COR-L47 (cell line): ENCODE measurements around the gene TMEM98.
"Not testable (repeated sequence)": the region's sequence is repeated elsewhere in the genome, so short reads cannot be mapped to it uniquely, and the experiment has no call there.

Source experiments
- DNase-seq: peaks from one replicate; lab custom pipeline; 2025; lab: John Stamatoyannopoulos, UW

The TMEM98 gene, protein sequence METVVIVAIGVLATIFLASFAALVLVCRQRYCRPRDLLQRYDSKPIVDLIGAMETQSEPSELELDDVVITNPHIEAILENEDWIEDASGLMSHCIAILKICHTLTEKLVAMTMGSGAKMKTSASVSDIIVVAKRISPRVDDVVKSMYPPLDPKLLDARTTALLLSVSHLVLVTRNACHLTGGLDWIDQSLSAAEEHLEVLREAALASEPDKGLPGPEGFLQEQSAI

DNA sequence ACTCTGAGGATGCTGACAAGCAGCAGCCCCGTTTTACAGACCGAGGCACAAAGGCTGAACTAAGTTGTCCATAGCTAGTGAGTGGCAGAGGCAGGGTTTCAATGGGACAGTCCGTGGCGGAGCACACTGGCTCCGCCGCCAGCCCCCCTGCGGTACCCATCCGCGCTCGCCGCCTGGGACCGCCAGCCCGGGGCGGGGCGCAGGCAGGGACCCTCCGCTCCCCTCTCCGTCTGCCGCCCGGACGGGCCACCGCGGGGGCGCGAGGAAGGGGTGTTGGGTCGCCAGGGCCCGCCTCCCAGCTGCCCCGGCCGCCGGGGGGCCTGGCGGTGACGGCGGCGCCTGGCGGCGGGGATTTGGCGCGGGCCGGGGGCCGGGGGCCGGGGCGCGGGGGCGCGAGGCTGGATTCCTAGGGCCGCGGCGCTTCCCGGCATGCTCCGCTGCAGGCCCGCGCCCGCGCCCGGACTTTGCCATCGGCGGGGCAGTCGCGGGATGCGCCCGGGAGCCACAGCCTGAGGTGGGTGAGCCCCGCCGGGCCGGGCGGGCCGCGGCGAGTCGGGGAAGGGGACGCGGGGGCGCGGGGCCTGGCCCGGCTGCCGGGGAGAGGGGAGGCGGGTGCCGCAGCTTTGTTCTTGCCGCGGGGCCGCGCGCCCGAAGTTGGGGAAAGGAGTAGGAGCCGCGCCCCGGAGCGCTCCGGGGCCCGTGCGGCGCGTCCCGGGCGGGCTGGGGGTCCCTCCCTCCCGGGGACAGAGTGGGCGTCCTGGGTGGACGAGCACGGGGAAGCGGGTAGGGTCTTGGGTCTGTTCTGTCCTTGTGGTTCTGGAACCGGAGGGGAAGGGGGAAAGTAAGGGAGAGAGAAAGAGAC, at the start of gene TMEM98:
TSS of gene TMEM98 (plus strand) at position 430 of the 862 bp plus-strand sequence. CDS start 3,376 bp downstream, outside the sequence.
- DNase-seq, result no peak

DNA sequence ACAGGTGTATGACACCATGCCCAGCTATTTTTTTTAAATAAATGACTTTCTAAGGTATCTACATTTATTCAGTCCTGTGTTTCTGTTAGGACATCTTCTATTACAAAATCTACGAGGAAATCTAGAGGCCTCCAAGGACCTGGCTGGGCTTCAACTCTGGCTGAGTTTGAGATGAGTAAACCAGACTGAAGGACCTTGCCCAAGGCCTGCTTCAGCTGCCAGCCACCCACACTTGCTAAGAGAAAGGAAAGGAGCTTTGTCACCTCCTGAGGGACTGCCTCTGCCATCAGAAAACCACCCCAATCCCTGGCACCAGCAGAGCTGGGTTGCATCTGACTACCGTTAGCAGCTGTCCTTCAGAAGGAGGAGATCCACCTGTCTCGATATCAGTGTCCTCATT, 49.7 kb upstream of the TMEM98 start:
- DNase-seq, result no peak

DNA sequence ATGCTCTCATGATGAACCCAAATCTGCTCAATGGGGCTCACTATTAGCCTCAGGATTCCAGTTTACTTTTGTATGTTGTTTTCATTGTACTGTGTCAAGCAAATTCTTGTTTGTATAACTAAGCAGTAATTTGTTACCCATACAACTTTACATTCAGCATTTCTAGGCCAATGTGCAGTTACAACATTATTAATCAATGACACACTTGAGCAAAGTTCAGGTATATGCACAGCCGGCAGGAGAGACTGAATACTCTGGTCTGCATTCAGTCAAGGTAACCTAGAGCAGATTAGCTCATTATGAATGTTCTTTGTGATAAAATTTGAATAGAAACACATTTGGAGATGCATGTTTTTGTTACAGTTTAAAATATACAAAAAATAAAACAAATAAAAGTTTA, 48.8 kb upstream of the TMEM98 start:
- no peak for DNase-seq

DNA sequence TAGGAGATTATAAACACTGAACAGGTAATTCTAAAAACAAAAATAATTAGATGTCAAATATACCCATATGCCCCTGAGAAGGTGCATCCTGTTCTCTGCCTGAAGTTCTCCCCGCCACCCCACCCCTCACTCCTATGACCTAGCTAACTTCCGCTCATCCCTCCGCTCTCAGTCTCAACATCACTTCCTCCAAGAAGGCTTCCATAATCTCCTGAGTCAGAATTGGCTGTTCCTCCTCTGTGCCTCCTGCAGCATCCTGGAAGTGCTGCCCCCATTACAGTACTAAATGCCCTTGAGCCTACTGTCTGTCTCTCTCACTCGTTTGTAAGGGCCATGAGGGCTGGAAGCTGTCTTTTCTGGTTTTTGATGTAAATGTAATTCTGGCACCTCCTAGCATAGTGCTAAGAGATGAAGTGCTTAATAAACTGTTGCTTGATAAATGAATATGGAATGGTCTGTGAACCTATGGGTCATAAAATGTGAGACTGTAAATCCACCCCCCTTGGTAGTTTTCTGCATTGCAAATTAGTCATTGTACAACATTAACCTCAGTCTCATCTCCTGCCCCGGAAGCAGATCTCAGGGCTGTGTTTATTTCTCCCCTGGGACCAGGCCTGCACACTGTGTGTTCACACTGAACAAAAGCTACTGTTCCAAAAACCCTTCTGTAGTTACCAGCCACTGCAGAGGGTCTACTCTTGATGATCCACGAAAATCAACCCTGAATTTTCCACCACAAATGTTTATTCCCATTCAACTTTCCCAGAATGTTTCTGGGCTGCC, 47.1 kb upstream of the TMEM98 start:
- DNase-seq, result no peak

DNA sequence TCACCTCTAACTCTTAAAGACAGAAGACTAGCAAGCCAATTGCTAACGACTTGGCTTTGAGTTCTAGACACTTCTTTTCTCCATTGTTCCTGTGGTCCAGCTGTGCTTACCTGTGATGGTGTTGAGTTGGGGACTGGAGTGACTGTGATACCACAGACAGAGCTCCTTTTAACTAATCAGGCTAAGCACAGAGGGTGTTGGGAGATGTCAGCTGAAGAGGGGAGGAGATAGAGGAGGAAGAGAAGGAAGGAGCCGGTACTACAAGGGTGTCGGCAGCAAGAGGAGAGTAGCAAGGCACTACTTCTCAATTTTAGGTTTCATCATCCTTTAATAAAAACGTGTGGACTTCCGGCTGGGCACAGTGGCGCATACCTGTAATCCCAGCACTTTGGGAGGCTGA, 45.9 kb upstream of the TMEM98 start:
- no peak for DNase-seq

DNA sequence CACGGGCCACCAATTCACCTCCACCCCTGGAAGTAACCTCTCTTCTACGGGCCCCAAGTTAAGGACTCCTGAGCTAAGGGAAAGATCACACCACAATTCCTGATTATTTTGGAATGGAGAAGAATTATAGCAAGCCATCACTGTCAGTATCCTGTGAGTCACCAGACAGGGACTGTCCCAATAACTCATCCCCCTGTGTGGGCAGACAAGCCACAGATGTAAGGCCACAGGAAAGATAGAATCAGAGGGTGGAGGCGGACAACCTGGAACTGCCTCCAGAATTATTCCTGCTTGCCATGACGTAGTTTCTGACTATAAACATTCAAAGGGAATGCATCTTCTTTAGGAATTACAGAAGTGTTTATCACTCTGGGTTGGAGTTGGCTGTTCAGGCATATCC, 45.2 kb upstream of the TMEM98 start:
- no peak for DNase-seq

DNA sequence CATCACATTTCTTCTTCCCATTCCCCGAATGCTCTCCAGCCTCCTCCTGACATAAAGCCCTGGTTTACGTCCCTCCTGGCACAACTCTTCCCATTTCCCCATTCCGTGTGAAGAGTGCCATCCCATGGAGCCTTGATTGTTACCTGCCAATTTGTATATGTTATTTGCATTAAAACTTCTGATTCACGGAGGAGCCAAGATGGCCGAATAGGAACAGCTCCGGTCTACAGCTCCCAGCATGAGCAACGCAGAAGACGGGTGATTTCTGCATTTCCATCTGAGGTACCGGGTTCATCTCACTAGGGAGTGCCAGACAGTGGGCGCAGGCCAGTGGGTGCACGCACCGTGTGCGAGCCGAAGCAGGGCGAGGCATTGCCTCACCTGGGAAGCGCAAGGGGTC, 41.0 kb upstream of the TMEM98 start:
- not testable (repeated sequence) for DNase-seq

DNA sequence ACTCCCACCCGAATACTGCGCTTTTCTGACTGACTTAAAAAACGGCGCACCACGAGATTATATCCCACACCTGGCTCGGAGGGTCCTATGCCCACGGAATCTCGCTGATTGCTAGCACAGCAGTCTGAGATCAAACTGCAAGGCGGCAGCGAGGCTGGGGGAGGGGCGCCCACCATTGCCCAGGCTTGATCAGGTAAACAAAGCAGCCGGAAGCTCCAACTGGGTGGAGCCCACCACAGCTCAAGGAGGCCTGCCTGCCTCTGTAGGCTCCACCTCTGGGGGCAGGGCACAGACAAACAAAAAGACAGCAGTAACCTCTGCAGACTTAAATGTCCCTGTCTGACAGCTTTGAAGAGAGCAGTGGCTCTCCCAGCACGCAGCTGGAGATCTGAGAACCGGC, 40.5 kb upstream of the TMEM98 start:
- not testable (repeated sequence) for DNase-seq

DNA sequence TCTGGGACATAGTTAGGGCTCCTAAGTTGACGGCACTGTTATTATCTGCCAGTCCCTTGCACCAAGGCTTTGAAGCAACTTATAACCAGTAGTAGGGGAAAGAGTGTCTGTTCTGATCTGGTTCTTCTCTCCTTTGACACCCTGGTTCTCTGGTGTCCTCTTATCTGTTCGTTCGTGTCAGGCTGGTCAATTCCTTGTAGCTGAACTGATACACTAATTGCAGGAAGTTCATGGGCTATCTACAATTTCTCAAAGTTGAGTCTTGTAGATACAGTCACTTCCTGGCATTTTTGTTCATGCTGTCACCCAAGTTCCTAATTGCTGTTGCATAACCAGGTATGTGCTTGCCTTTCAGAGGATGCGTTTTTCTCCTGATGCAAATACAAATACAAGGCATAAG, 33.7 kb upstream of the TMEM98 start:
- no peak for DNase-seq

DNA sequence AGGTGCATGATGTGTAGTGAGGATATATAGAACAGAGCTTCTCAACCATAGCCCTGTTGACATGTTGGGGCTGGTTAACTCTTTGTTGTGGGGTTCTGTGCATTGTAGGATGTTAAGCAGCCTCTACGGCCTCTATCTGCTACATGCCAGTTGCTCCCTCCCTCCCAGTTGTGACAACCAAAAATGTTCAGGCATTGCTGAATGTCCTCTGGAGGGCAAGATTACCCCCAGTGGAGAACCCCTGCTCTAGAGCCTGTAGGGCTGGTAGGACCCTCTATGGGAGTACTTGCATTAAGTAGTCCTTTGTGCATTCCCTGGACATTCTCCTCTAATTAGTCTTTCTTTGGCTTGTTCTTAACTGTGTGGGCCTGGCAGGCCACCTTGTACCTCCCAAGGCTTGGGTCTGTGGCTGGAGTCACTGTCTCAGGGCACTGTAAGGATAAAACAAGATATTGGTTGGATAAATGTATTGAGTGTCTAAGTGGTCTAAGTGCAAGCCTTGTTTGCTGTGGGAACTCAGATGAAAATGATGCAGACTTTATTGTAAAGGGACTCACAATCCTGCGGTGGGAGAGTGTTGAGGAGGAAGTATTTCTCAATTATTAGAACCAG, 31.2 kb upstream of the TMEM98 start:
- no peak for DNase-seq

DNA sequence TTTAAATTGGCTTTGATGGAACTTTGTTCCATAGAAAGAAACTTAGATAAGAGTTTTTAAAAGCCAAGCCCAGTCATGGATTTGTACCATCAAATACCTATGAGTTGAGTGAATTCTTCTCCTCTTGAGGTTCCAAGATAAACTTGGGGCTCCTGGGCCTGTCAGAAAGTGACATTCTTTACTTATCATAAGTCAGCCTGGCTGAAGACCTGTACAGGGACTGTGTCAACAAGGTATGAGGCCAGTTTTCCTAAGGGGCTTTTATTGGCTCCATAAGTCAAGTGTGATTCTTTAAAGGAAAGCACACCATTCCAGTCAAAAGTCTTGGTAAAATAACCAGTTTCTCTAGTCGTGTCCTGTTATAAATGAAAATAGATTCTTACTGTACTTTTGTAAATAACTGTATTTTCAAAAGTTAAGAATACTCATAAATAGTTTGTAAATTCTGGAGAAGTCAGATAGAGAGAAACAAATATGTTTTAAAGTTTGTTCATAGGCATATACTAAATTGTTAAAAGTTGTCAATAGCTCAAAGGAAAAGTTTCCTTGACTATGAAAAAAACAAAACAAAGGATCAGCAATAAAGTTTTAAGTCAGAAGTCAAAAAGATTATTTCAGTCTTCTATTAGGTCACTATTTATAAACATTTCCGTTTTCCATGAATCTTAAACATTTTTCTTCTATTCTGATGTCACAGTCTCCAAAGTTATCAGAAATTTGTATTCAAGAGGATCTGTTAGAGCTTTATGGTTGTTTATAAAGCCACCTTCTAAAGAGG, 28.5 kb upstream of the TMEM98 start:
- no peak for DNase-seq

DNA sequence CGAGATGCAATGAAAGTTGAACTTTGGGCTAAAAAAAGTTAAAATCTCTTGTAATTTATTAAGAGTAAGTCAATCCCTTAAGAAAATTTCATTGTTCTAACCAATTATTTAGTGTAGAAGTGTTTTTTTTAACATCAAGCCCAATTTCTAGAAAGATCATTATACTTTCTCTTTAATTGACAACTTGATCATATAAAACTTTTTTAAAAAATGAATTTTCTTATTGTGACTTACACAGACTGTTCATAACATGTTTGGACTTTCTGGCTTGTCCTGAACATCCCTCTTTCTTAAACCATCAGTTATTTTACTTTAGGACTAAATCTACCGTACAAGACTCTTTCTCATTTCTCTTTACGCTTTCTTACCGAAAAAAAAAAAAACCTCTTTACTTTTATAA, 26.2 kb upstream of the TMEM98 start:
- DNase-seq, result no peak

DNA sequence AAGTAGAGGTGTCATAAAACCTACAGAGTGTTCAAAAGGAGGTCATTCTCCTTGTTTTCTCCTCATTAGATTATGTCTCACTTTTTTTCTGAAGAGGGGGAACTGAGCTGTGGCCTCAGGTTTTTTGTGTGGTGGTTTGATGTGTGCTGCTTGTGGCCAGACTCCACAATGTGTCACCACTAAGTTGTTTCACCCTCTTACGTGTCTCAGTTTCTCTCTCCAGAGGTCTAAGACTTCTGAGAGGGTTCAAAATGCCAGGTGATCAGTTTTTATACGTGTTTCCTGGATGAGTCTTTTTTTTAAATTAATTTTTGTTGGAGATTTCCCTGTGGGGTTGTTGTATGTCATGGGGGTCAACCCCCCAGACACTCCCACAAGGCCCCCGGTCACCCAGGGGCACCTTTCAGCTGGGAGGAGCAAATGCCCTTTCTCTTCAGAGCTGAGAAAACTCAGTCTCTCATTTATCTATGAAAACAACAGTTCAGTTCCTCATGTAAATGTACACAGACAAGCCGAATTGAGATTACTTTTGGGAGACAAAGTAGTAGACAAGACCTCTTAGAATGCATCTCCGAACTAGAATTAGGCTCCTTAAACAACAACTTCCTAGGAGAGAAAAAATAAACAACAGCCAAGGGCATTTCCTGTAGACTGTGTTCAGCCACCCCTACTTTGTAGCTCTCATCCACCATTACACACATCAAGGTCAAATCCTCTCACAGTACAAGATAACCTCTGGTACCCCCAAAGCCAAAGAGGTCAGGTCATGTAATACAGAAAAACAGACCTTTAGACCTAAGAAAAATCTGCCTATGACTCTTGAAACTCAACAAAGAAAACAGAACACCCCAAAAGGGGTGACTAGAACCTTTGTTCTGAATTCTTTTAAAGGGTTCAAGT, 23.9 kb upstream of the TMEM98 start:
- no peak for DNase-seq

DNA sequence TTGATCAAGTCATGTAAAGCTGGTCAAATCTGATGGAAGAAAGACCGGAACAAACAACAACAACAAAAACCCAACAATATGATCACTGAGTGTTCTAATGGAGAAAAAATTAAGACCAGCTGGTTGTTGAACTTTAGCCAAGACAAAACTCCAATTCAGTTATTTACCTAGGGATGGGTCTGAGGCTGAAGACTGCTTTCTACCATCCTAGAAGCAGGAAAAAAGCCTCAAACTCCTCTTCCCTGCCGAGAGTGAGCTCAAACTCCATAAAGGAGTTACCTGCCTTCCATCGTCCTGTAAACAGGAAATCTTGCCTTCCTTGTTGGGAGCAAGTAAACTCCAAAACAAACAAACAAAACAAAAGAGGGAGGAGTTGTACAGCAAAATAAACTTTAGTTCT, 23.1 kb upstream of the TMEM98 start:
- DNase-seq, result no peak

DNA sequence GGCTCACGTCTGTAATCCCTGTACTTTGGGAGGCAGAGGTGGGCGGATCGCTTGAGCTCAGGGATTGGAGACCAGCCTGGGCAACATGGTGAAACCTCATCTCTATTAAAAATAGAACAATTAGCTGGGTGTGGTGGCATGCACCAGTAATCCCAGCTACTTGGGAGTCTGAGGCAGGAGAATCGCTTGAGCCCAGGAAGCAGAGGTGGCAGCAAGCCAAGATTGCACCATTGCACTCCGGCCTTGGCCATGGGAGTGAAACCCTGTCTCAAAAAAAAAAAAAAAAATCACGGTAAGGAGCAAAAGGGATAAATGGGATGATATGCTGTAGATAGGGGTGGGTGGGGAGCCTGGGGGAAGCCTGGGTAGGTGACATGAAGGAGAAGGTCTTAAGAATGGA, 20.4 kb upstream of the TMEM98 start:
- DNase-seq, result no peak

DNA sequence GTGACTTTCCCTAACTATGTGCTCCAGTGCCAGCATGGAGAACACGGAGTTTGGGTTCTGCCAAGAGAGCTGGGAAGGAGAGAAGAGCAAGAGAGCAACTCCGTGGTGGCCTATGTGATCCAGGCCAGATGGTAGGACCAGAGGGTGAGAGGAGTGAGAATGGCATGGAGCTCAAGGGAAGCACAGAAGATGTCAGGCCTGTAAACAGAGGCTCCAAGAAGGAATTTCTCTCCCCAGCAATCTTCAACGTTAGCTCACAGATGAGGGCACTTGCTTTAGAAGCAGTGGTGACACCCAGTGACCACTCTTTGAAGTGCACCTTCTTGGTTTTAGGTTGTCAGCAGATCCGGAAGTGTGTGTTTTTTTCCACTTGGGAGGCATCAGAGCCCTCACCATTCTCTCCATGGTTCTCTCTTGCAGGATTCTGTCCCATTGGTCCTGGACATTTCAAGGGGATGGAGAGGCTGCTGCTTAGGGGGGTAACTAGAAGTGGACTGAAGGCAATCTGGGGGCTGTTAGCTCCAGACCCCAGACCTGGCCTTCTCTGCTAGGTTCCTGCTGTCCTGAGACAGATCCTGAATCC, 18.1 kb upstream of the TMEM98 start:
- peak; percentile 67 for DNase-seq

DNA sequence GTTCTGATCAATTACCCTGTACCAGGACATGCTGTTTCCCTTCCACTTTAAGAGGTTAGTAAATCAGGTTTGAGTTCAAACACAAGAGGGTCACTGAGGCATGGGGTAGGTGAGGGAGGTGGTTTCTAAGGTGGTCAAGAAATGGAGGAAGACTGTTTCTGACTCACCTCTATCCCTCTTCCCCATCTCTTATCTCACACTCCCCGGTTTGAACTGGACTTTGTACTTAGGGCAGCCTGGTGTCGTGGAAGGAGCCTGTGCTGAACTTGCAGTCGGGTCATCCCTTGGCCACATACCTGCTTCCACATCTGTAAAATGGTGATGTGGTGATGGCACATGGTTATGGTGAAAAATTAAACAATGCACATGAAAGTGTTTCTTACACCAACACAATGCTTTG, 17.2 kb upstream of the TMEM98 start:
- no peak for DNase-seq

DNA sequence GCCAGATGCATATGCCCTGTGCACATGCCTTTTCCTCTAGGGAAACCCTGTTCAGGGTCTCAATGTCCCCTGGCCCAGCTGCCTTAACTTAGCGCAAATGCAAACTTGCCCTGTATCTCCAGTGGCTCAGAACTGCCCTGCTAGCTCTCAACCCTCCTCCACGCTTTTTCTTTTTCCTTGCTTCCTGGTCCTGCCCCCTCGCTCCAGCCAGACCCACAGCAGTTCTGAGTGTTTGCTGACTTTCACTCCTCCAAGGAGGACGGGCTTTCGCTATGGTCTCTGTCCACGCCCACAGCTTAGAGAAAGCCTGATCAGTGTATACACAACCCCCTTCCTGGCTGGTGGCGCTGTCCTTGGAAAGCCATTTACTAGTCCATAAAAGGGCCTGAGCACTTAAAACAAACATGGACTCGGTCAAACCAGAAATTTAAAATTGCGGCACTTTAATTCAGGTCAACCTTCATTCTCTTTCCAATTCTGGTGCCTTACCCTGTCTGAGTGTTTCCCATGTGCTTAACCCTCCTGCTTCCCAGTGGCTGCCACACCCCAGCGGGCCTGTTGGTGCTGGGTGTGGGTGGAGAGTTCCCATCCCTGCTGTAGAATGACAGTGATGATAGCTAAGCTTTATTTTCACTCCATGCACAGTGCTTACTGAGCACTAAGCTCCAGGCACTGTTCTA, 15.6 kb upstream of the TMEM98 start:
- DNase-seq, result peak; percentile 8

DNA sequence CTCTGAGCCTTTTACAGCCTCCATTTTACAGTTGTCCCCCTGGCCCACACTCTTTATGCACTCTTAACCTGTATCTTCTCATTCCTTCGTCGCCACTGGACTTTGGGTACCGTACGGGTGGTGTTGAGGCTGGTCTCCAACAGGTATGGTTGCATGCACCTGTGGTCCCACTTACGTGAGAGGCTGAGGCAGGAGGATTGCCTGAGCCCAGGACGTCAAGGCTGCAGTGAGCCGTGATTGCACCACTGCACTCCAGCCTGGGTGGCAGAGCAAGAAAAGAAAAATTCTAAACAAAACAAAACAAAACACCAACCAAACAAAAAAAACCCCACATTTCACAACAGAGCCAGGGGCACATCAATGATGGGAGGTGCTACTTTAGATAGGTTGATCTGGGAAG, 14.4 kb upstream of the TMEM98 start:
- DNase-seq, result no peak

DNA sequence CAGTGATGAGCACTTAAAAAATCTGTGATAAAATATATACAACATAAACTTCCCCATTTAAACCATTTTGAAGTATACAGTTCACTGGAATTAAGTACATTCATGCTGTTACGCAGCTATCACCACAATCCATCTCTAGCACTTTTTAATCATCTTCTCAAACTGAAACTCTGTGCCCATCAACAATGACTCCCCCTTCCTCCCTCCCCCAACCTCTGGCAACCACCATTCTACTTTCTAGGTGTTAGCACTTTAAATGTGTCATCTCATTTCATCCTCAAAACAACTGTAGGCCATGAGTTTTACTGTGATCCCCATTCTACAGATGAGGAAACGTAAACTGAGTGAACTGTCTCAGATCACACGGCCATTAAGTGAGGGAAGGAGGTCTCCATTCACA, 13.8 kb upstream of the TMEM98 start:
- DNase-seq, result no peak
